H54 (cell line): ENCODE measurements around the gene TMEM9.

Experiments used
- DNase-seq: peaks from one replicate; pipeline ENCODE4 v3.0.0; 2011; ENCODE audit warnings: low spot score, mixed read lengths; ENCODE audit not compliant: insufficient read length
- FAIRE-seq: peaks from 3 replicates; lab custom pipeline; 2011; peaks lifted over from hg19 to GRCh38; lab: Jason Lieb, UNC
- POLR2A ChIP-seq: IDR thresholded peaks from 2 replicates; pipeline ENCODE4 v1.6.1; 2011; ENCODE audit warnings: low read depth, mild to moderate bottlenecking, low read length

The TMEM9 gene

DNA sequence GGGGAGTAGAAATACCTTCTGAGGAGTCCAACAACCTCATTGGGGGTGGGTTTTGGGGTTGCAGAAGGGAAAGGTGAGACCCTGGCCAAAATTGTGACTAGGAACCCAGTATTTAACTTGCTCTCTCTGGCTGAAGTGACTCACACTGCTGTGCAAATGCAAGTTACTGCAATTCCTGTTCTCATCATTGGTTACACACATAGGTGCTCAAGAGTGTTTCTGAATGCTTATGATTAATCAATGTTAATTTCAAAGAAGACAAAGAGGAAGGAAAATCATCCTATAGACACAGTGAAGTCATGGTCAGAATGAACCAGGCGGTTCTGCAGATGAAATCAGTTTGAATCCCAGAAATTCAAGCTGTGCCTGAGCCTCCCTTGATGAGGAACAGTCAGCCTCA is 30.4 kb downstream of the TMEM9 start:
- TF ChIP-seq POLR2A: no peak
- FAIRE-seq: no peak
- DNase-seq: no peak

DNA sequence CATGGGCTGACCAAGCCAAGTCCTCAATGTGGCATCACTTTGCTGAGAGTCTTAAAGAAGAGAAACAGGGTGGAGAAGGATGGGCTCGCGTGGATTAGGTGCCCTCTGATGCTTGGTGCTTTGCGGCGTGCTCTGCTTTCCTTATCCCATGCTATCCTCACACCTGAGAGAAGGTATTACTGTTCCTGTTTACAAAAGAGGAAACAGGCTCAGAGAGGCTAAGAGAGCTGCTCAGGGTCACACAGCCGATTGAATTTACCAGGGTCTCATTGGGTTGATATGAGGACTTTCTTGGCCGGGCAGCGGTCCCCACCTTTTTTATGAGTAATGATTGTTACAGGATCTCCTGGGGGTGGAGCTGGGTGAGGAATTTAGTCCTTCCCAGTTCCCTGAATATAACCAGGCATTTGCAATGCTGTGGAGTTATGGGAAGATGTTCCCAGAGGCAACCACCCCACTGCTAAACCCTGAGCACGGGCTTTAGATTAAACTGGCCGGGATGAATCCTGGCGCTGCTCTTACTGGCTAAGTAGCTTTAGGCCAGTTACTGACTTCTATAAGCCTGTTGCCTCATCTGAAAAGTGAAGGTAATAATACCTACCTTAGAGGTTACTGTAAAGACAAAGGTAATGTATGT is 31.8 kb downstream of the TMEM9 start:
- FAIRE-seq: no peak

DNA sequence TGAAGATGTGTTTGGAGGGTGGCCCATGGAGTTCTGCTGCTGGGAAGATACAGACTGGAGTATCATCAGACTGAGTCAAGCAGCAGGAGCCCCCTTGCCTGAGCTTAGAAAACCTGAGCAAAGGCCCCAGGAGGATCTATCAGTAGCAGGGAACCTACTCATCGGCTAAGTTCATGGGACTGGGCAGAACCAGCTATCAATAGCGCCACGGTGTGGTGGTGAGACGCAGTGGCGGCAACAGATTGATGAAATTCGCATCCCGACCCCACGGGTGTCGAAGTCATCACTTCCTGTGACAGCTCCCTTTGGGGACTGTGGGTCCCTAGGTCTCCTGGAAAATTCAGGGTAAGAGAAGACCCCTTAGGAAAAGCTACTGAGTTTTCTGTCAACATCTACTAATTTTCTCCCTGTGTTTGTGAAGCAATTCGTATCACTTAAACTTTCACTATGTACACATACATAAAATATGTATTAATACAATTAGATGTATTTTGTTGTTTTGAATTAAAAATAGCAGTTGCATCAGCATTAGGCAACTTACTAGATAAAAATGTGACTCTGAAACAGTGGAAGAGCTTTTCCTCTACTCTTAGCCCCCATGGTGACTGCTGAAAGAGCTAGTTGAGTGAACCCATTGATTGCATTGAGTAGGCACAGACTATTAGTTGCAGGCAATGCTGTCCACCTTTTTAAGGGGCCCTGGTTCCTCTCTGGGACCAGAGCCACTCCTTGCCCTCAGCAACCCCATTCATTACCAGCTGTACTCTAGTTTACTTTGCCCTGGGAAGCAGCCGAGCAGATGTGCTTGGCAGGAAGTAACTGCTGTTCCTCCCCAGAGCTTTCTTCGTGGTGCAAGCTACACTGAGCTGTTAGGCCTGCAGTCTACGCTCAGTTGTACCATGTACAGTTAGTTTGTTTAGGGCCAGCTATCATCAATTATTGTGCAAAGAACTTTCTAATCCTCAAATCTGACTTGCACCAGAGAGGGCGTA is 34.8 kb downstream of the TMEM9 start:
- FAIRE-seq (no peak), DNase-seq (peak; percentile 82)
- TF ChIP-seq POLR2A: no peak

More for the DNA sequence above, 31.8 kb downstream of the TMEM9 start:
- TF ChIP-seq POLR2A: no peak
- DNase-seq: no peak

DNA sequence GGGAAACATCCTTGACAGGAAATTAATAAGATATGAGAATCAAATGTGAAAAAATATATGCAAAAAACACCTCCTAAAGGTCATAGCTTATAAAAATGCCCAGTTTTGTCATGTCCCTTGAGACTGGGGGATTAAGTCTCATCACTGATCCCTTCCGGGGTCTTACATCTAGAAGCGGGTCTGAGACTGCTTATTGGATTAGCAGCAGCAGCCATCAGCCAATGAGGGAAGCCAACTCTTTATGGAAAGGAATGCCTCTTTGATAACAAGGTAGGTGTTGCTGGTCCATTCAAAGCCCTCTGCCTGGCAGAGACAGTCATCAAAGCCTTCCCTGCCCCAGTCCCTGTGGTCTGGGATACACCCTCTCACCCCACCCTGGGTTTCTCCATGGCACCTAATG is 38.2 kb downstream of the TMEM9 start:
- no peak for DNase-seq
- FAIRE-seq: no peak
- TF ChIP-seq POLR2A: no peak

DNA sequence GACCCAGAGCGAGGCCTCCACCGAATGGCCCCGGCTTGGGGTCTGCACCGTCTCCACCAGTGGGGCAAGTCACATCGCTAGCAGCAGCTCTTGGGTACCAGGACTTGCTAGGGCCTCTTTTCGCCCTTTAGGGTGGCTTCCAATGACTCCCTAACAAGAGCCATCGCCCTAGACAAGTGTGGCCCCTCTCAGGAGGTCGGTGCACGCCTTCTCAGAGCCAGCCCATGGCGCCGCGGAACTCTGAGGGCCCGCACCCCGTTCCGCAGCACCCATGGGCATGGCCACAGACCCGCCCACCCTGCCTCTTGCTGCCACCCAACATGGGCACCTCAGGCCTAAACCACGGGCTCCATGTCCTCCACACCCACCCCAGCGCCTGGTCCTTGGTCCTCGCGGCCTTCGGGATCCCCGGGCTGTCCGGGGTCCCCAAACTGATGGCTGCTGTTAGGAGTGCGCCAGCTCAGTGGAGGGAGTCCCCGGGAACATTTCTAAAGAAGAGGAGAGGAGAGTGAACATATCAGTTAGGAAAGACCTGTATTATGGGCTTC is 38.8 kb downstream of the TMEM9 start:
- FAIRE-seq: no peak
- no peak for DNase-seq
- no peak for TF ChIP-seq POLR2A

DNA sequence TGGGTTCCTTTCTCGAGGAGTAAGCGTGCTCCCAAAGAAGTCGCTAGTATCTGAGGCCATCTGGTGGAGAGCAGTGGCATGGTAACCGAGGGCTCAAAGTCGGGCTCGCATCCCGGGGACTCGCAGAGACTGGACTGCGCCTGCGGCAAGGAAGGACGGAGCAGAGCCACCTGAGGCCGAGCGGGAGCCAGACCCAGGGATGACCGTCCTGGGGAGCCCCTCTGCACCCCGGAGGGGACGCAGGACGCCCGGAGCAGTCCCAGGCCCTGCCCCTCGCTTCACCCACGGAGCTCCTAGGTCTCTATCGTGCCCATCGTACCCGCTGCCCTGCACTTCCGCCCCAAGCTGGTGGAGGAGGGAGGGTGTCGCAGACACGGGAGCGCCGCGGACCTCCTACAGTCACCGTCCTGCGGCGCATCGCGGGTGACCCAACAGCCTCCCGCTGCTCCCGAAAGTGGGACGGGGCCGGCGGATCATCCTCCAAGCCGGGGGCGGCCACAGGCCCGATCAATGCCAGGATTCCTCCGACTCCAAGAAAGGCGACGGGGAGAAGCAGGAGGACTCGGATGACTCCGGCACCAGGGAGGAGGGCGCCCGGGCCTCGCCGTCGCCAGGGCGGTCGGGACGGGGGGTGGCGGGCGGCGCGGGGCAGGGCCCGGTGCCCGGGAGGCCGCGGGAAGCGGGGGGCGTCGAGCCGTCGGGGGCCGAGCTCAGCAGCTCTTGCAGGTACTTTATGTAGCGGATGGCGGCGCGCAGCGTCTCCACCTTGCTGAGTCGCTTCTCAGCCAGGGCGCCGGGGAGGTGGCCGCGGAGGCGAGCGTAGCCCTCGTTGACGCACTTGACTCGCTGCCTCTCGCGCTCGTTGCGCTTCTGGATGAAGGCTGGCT is 39.8 kb downstream of the TMEM9 start:
- peak; percentile 99 for DNase-seq
- peak; percentile 58 for FAIRE-seq
- peak; percentile 33 for TF ChIP-seq POLR2A

DNA sequence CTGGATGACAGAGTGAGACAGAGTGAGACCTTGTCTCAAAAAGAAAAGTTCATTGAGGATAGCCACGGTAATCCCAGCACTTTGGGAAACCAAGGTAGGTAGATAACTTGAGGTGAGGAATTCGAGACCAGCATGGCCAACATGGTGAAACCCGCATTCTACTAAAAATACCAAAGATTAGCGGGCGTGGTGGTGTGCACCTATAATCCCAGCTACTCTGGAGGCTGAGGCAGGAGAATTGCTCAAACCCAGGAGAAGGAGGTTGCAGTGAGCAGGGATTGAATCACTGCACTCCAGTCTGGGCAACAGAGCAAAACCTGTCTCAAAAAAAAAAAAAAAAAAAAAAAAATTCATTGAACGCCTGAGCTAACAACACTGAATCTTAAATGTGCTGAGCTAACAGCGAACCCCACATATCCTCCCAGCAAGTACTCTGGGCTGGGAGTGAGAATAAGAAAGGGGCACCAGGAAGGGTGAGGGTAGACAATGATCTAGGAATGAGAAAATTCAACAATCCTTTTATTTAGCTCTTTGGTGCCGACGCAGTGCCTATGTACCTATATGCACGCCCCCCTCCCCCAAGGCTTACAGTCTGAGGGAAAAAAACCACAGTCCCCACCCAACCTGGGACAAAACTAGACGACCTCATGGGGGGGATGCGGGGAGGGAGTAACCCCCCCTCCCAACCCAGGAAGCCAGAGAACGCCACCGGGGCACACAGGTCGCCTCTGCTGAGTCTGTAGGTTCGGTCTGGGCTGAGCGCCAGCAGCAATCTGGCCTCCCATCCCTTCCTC is 40.6 kb downstream of the TMEM9 start:
- FAIRE-seq (no peak), DNase-seq (no peak)
- TF ChIP-seq POLR2A: no peak

DNA sequence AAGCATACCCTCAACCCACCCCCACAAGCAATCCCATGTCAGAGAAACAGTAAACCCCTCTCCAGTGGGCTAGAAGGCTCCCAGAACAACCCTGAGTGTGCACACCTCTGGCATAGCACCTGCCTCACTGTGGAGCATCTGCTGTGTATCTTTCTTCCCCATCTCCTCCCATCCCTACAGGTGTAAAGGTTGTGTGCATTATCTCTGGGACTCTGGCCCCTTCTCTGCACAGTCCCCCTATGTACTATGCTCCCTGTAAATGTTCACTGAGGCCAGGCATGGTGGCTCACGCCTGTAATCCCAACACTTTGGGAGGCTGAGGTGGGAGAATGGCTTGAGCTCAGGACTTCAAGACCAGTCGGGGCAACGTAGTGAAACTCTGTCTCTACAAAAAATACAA is 41.3 kb downstream of the TMEM9 start:
- TF ChIP-seq POLR2A: no peak
- DNase-seq: no peak
- FAIRE-seq: no peak

DNA sequence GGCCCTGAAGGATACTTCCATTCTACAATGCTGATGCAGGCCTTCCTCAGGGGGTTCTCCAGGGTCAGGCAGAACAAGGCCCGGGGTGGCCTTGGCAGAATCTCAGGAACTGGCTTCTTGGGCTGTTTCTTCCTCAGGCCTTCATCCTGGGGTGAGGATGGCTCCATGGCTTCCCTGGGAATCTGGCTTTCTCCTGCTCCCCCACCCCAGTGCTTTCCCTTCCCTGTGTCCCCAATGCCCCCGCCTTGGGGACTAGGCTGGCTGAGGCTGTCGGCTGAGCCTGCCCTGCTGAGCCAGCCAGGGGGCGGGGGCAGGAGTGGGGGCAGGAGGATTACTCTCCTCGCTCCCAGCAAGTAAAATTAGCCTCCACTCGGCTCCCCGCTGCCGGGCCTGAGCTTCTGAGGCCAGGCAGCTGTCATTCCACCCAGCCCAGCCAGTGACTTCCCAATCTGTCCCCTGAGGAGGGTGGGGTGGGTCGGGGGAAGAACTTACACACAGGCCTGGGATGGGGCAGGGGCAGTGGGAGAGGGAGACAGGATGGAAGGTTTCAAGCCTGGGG is 42.0 kb downstream of the TMEM9 start, which contains the start of gene CACNA1S:
CACNA1S (minus strand) TSS at position 254 of the 559 bp plus-strand sequence; CDS start at position 167, 87 bp downstream.
- DNase-seq: no peak
- no peak for FAIRE-seq
- TF ChIP-seq POLR2A: no peak

DNA sequence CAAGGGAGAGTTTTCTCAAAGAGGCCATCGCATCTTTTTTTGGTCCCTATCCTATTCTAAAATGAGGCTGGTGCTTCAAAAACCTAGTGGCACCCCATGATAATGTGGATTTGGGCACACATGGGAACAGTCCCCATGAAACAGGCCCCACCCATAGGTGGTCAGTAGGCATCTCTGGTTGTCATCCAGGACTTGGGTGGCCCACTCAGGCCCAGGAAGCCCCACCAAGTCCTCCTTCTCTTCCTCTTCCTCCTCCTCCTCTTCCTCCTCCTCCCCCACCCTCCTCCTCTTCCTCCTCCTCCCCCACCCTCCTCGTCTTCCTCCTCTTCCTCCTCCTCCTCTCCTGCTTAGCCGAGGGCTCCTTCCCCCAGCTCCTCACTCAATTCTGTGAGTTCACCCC is 42.6 kb downstream of the TMEM9 start:
- FAIRE-seq (no peak), DNase-seq (no peak)
- no peak for TF ChIP-seq POLR2A

DNA sequence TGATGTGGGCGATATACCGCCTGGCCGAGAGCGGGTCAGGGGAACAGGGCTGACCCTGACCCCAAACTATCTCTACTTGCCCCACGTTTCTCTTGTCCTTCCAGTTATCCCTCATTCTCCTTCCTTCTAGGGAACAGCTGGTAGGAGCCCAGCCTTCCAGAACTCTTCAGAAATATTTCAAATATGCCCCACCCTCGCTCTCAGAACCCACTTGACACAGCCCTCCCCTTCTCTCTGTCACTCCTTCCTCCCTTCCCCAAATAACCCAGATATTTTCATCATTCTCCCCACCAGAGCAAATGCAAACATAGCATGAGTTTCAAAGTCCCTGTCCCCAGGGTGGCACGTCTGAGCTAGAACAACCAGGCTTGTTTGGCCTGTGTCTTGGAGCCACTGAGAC is 43.1 kb downstream of the TMEM9 start:
- FAIRE-seq: no peak

DNA sequence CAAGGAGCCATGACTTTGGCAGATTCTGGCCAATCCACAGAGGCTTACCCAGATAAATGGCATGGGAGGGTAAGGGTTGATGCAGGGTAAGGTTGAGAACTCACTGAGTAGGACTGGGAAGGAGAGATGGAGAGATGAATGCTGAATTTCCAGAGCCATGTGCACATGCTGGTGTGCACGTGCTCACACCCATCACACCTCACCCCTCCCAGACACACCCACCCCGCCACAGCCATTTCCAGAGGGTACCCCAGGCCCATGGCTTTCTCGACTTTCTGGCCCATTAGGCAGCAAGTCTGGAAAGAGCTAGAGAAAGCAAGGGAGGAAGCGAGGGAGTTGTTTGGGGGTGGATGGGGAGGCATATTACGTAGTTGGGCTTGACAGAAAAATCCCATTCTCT is 43.7 kb downstream of the TMEM9 start:
- TF ChIP-seq POLR2A: no peak
- FAIRE-seq (no peak), DNase-seq (no peak)

More for the DNA sequence above, 43.1 kb downstream of the TMEM9 start:
- DNase-seq: no peak
- TF ChIP-seq POLR2A: no peak
